GM21717 (cell line): ENCODE results near the gene RBL1.
"Not testable (repeated sequence)": the region's sequence is repeated elsewhere in the genome, so short reads cannot be mapped to it uniquely, and the experiment has no call there.

Source experiments
- ATAC-seq: cut with Tn5 transposase; IDR thresholded peaks from one replicate; pipeline ENCODE4 v1.9.1; 2021; ENCODE audit warnings: mild to moderate bottlenecking, moderate library complexity; ENCODE audit not compliant: unreplicated experiment

RBL1 gene

GRCh38 chr20:36998652-36999051 lies 97.1 kb downstream of the RBL1 start:
- ATAC-seq = no peak

DNA sequence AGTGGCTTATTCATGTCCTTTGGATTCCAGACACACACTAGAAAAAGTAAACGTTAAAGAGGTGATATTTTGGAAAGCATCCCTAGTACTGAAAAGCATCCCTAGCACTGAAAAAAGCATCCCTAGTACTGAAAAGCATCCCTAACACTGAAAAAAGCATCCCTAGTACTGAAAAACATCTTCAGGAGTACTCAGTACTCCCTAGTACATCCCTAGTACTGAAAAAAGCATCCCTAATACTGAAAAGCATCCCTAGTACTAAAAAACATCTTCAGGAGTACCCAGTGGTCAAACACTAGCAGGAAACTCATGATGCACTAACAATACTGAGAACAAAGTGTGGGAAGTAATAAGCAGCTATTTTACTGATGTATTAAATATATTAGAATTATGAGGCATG lies 98.7 kb downstream of the RBL1 start:
- ATAC-seq = no peak

DNA sequence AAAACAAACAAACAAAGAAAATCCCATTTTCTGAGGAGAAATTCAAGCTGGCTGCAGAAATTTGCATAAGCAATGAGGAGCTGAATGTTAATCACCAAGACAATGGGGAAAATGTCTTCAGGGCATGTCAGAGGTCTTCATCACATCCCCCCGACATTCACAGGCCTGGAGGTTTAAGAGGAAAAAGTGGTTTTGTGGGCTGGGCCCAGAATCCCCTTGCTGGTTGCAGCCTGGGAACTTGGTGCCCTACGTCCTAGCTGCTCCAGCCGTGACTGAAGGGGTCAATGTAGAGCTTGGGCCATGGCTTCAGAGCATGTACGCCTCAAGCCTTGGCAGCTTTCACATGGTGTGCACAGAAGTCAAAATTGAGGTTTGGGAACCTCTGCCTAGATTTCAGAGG lies 101.6 kb downstream of the RBL1 start:
- ATAC-seq = not testable (repeated sequence)

DNA sequence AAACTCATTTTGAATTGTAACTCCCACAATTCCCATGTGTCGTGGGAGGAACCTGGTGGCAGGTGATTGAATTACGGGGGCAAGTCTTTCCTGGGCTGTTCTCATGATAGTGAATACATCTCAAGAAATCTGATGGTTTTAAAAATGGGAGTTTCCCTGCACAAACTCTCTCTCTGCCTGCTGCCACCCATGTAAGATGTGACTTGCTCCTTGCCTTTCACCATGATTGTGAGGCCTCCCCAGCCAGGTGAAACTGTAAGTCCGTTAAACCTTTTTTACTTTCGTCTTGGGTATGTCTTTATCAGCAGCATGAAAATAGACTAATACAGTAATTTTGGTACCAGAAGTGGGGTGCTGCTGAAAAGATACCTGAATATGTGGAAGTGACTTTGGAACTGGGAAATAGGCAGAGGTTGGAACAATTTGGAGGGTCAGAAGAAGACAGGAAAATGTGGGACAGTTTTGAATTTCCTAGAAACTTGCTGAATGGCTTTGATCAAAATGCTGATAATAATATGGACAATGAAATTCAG lies 102.9 kb downstream of the RBL1 start:
- no peak for ATAC-seq

- ATAC-seq = no peak
Measured at GRCh38 chr20:36991703-36992102, 104.1 kb downstream of the RBL1 start.

DNA sequence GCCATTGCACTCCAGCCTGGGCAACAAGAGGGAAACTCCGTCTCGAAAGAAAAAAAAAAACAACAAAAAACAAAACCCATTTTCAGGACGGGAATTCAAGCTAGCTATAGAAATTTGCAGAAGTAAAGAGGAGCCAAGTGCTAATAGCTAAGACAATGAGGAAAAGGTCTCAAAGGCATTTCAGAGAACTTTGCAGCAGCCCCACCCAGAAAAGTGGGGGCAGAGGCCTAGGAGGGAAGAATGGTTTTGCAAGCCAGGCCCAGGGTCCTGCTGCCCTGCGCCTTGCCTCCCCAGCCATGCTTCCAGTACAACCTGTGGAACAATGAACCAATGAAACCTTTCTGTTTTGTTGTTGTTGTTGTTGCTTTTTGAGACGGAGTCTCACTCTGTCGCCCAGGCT lies 106.0 kb downstream of the RBL1 start:
- no peak for ATAC-seq

DNA sequence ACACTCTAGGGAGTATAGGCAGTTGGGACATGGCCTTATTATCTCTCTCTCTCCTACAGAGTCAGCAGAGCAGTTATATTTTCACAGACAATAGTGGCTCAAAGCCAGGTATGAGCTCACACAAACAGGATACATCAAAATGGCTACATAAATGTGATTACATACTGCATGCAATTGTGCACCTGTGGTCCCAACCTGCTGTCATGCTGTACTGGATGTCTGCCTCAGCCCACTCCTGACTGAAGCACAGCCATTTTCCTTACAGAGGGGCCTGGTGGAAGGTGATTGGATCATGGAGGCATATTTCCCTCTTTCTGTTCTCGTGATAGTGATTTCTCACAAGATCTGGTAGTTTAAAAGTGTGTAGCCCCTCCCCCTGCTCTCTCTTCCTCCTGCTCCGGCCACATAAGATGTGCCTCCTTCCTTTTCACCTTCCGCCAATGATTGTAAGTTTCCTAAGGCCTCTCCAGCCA lies 107.3 kb downstream of the RBL1 start:
- ATAC-seq = no peak

- ATAC-seq = no peak
Measured at GRCh38 chr20:36984257-36984638, 111.5 kb downstream of the RBL1 start.

GRCh38 chr20:36975099-36975818 lies 120.5 kb downstream of the RBL1 start:
- ATAC-seq = no peak

GRCh38 chr20:36974660-36975059 lies 121.1 kb downstream of the RBL1 start:
- no peak for ATAC-seq

GRCh38 chr20:36971103-36971502 lies 124.7 kb downstream of the RBL1 start:
- ATAC-seq = no peak

GRCh38 chr20:36969478-36970186 lies 126.2 kb downstream of the RBL1 start:
- ATAC-seq = no peak

- no peak for ATAC-seq
Measured at GRCh38 chr20:36969051-36969450, 126.7 kb downstream of the RBL1 start.

DNA sequence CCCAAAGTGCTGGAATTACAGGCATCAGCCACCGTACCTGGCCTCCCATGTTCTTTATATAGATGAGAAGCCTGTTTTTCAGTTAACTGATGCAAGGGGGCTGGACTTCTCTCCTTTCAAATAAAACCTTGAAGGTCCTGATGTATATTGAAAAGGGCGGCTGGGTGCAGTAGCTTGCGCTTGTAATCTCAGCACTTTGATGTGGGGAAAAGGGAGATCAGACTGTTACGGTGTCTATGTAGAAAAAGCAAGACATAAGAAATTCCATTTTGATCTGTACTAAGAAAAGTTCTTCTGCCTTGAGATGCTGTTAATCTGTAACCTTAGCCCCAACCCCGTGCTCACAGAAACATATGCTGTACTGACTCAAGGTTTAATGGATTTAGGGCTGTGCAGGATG lies 128.2 kb downstream of the RBL1 start:
- ATAC-seq = no peak

GRCh38 chr20:36966965-36967364 lies 128.8 kb downstream of the RBL1 start:
- ATAC-seq = not testable (repeated sequence)

- not testable (repeated sequence) for ATAC-seq
Measured at GRCh38 chr20:36962354-36962941, 133.3 kb downstream of the RBL1 start.

DNA sequence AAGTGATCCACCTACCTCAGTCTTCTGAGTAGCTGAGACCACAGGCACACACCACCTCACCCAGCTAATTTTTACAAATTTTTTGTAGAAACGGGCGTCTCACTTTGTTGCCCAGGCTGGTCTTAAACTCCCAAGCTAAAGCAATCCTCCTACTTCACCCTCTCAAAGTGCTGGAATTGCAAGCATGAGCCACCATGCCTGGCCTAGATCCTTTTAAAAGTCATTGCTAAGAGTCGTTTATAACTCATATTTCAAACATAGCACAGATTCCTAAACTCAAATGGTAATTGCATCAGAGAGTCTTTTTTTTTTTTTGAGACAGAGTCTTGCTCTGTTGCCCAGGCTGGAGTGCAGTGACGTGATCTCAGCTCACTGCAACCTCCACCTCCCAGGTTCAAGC lies 136.6 kb downstream of the RBL1 start:
- no peak for ATAC-seq

- no peak for ATAC-seq
Measured at GRCh38 chr20:36957875-36958667, 137.7 kb downstream of the RBL1 start.

- ATAC-seq = no peak
Measured at GRCh38 chr20:36956674-36957073, 139.1 kb downstream of the RBL1 start.

DNA sequence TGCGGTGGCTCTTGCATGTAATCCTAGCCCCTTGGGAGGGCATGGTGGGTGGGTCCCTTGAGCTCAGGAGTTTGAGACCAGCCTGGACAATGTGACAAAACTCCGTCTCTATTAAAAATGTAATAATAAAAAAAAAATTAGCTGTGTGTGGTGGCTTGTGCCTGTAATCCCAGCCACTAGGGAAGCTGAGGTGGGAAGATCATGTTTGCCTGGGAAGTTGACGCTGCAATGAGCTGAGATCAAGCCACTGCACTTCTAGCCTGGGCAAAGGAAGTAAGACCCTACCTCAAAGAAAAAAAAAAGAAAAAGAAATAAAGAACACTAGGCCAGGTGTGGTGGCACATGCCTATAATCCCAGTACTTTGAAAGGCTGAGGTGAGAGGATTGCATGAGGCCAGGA lies 139.8 kb downstream of the RBL1 start:
- no peak for ATAC-seq
